Measurements from ENCODE around the gene KIF2C. TPM values are rescaled to one million over a fixed set of nuclear protein-coding genes. Genes with fewer than 3 reads are reported as not detected.

The KIF2C gene
- total and polyA plus RNA-seq, 9 of the 15 experiments (the other 6 are each of a cell fraction or from before 2014, with no cell fraction given): 84.9 to 226 (median 169) TPM

GRCh38 chr1:44739307-44740178 lies at the start of gene KIF2C (continued):
- TF ChIP-seq FOXM1 (IDR thresholded peaks at IDR 0.05; ENCODE audit: low read depth) (peak; percentile 100), FOXM1 (CRISPR knock-in tag; IDR thresholded peaks at IDR 0.05; ENCODE audit: low read depth) (peak; percentile 99), SAP30 (IDR thresholded peaks at IDR 0.05; ENCODE audit: borderline replicate concordance, insufficient read depth, low read depth, low read length, poor library complexity, severe bottlenecking) (peak; percentile 100), PTRF (tag; IDR thresholded peaks at IDR 0.05) (no peak), CEBPB (tag; IDR thresholded peaks at IDR 0.05) (no peak), BHLHE40 (IDR thresholded peaks at IDR 0.05; ENCODE audit: low read length) (peak; percentile 13; the same call in 1 of the 2 replicates), STAG1 (CRISPR knock-in tag; IDR thresholded peaks at IDR 0.05; ENCODE audit: borderline replicate concordance) (no peak), PHTF2 (CRISPR knock-in tag; IDR thresholded peaks at IDR 0.05) (no peak; the same call in none of the 2 replicates)

- WGBS (ENCODE audit: insufficient coverage, low coverage, missing lambda C conversion rate): 0% methylated on average over 2 of the region's 2 CpGs
- no peak for ATAC-seq
These were observed 46.5 kb upstream of the KIF2C start for GRCh38 chr1:44693159-44693558.

More at GRCh38 chr1:44693159-44693558, 46.5 kb upstream of the KIF2C start:
- no peak overlapping the region for H2AFZ ChIP-seq (ENCODE audit: low read depth, low read length)
- no peaks in the 10 kb centered on the region for H3K9me1 ChIP-seq (ENCODE audit: control insufficient read depth, insufficient read depth, low read length)
- no peaks in the 10 kb centered on the region for H3K9me3 ChIP-seq (replicated peaks; ENCODE audit: control insufficient read depth, insufficient read depth, low read depth, low read length)
- intact Hi-C loops (cut with micrococcal nuclease) (no loop called here), in situ Hi-C loops (cut with MboI) (no loop called here)
- no peaks in the 10 kb centered on the region for H3K36me3 ChIP-seq (ENCODE audit: control insufficient read depth, insufficient read depth, low read length)
- BruUV-seq (replicated peaks): no TSS peak
- H3K4me1 ChIP-seq (replicated peaks in 1 of 2; ENCODE audit: control insufficient read depth in 2 of 2, insufficient read depth in 2 of 2, low read length in 2 of 2): no peaks in the 10 kb centered on the region; a peak in 1 of 5 replicates
- H3K9ac ChIP-seq (ENCODE audit: insufficient read depth in 1 of 2, low read depth in 2 of 2, low read length in 2 of 2): no peak overlapping the region
- no peak overlapping the region for H3K4me2 ChIP-seq (ENCODE audit: insufficient read depth, low read length)
- ChIA-PET POLR2A (interaction anchor here (0.8 to 4.7 kb wide), 2 partner anchors 28 to 319 kb away, joined by 3 to 27 read pairs; no protein-coding TSS in a partner anchor), CTCF (ENCODE audit: low intra/inter-chr PET ratio) (no interaction called here)
- H3K79me2 ChIP-seq (ENCODE audit: control insufficient read depth, insufficient read depth, low read length): no peaks in the 10 kb centered on the region
- DNase-seq (ENCODE audit: extremely low read depth in 1 of 4, low spot score in 3 of 4) (no peak), FAIRE-seq (no peak)
- H3K27me3 ChIP-seq (ENCODE audit: control insufficient read depth in 2 of 2, insufficient read depth in 2 of 2, low read length in 2 of 2): peaks cover 30 to 38% of the 10 kb centered on the region in 2 experiments
- no peaks in the 10 kb centered on the region for H4K20me1 ChIP-seq (replicated peaks; ENCODE audit: control insufficient read depth, insufficient read depth, low read length)
- H3K27ac ChIP-seq (ENCODE audit: extremely low read depth, low read depth, low read length): no peak overlapping the region
- no peak overlapping the region for H3K4me3 ChIP-seq
- TF ChIP-seq FOSL1 (tag; conservative IDR thresholded peaks at IDR 0.05): peak; percentile 32; the same call in 1 of the 2 replicates
- TF ChIP-seq HMG20B (CRISPR knock-in tag; IDR thresholded peaks at IDR 0.05): no peak

Data from K562 (cell line).